MCF 10A (cell line): ENCODE data around the gene CEP128. TPM values are rescaled to one million over a fixed set of nuclear protein-coding genes. Genes with fewer than 3 reads are reported as not detected.

ENCODE experiments used
- BruUV-seq: library from RNA; stranded (reverse); fragments of 400-500 nt; replicated peaks from 2 replicates; lab custom pipeline; 2021; lab: Mats Ljungman, UMichigan
- CTCF ChIA-PET: fragments of 300-600 bp; sonication (Branson Sonifier 250); formaldehyde crosslinking; extraction: SDS; loops from one replicate; lab custom pipeline; 2021; ENCODE audit warnings: antibody characterized with exemption, inconsistent platforms; lab: Yijun Ruan, JAX
- POLR2A ChIA-PET: fragments of 300-600, 350-650 bp; sonication (Branson Sonifier 250); formaldehyde crosslinking; extraction: SDS; loops from one replicate; lab custom pipeline; 2020; ENCODE audit warnings: antibody characterized with exemption, inconsistent platforms; lab: Yijun Ruan, JAX
- DNase-seq: peaks from one replicate; pipeline ENCODE4 v3.0.0-alpha.2; 2018; ENCODE audit not compliant: unreplicated experiment
- H3K27ac Mint-ChIP-seq: one replicate; pipeline ENCODE4 v1.8.0; 2022; ENCODE audit warnings: mild to moderate bottlenecking, low read depth, mixed read lengths; ENCODE audit not compliant: unreplicated experiment
- H3K27me3 Mint-ChIP-seq: one replicate; pipeline ENCODE4 v1.8.0; 2022; ENCODE audit warnings: mixed read lengths; ENCODE audit not compliant: insufficient read depth, unreplicated experiment
- H3K36me3 Mint-ChIP-seq: one replicate; pipeline ENCODE4 v1.8.0; 2022; ENCODE audit warnings: mild to moderate bottlenecking, moderate library complexity, mixed read lengths; ENCODE audit not compliant: insufficient read depth, unreplicated experiment
- H3K4me1 Mint-ChIP-seq: one replicate; pipeline ENCODE4 v1.8.0; 2022; ENCODE audit warnings: mixed read lengths; ENCODE audit not compliant: insufficient read depth, unreplicated experiment
- H3K4me3 Mint-ChIP-seq: one replicate; pipeline ENCODE4 v1.8.0; 2022; ENCODE audit warnings: mild to moderate bottlenecking, moderate library complexity, mixed read lengths; ENCODE audit not compliant: unreplicated experiment
- H3K9me3 Mint-ChIP-seq: one replicate; pipeline ENCODE4 v1.8.0; 2022; ENCODE audit warnings: mixed read lengths; ENCODE audit not compliant: unreplicated experiment
- intact Hi-C: fragments of 100-400 bp; cut with micrococcal nuclease; formaldehyde crosslinking; loops from 2 replicates; pipeline ENCODE4 v1.14.1; 2022
- total RNA-seq: library from RNA; stranded (reverse); gene quantifications from 2 replicates; pipeline ENCODE4 v1.2.3, GENCODE V29; 2022
- TF ChIP-seq, protein P1 (sequence below): fragments of 200-600 bp; IDR thresholded peaks from one replicate; pipeline ENCODE4 v1.8.0; 2022; ENCODE audit warnings: antibody characterized with exemption, mild to moderate bottlenecking; ENCODE audit not compliant: unreplicated experiment

The CEP128 gene
- total RNA-seq, 1 experiment from 2014 or later, result 12.5 TPM

DNA sequence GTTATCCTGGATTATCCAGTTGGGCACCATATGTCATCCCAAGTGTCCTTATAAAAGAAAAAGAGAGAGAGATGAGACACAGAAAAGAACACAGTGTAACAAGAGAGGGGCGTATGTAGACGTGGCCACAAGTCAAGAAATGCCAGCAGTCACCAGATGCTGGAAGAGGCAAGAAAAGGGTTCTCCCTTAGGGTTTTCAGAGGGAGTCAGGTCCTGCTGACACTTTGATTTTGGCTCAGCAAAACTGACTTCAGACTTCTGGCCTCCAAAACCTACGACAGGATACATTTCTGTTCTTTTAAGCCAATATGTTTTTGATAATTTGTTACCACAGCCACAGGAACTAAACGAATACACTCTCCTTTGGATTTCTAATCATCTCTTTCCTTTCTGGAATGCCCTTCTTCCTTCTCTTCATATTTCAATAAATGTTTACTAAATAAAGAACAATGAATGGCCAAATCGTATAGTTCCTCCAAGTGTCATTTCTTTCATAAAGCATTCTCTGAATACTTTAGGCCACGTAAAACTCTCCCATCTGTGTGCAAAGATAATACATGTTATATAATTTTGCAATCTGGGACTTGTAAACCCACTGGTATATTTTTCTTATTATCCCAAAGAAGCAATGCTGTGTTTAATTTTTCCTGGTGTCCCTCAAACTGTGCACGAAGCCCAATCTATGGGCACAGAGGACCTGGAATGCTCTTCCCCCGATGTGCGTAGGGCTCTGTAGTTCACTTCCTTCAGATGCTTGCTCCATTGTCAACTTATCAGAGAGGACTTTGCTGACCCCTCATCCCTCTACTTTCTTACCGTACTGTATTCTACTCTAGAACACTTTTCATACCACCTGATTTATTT is 303.6 kb downstream of the CEP128 start:
- TF ChIP-seq, protein P1, sequence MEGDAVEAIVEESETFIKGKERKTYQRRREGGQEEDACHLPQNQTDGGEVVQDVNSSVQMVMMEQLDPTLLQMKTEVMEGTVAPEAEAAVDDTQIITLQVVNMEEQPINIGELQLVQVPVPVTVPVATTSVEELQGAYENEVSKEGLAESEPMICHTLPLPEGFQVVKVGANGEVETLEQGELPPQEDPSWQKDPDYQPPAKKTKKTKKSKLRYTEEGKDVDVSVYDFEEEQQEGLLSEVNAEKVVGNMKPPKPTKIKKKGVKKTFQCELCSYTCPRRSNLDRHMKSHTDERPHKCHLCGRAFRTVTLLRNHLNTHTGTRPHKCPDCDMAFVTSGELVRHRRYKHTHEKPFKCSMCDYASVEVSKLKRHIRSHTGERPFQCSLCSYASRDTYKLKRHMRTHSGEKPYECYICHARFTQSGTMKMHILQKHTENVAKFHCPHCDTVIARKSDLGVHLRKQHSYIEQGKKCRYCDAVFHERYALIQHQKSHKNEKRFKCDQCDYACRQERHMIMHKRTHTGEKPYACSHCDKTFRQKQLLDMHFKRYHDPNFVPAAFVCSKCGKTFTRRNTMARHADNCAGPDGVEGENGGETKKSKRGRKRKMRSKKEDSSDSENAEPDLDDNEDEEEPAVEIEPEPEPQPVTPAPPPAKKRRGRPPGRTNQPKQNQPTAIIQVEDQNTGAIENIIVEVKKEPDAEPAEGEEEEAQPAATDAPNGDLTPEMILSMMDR, result no peak
- Mint-ChIP-seq H3K27me3 (no peaks in the 10 kb centered on the region), H3K36me3 (no peaks in the 10 kb centered on the region), H3K4me1 (peaks cover 35% of the 10 kb centered on the region), H3K27ac (peak overlapping the region; percentile 9), H3K9me3 (no peaks in the 10 kb centered on the region), H3K4me3 (no peak overlapping the region)
- no peak for DNase-seq
- no TSS peak for BruUV-seq
- POLR2A ChIA-PET, result interaction anchor here (1.3 kb wide), 1 partner anchor 9 kb away, joined by 6 read pairs; no protein-coding TSS in a partner anchor
- intact Hi-C loops, result no loop called here
- CTCF ChIA-PET, result no interaction called here

DNA sequence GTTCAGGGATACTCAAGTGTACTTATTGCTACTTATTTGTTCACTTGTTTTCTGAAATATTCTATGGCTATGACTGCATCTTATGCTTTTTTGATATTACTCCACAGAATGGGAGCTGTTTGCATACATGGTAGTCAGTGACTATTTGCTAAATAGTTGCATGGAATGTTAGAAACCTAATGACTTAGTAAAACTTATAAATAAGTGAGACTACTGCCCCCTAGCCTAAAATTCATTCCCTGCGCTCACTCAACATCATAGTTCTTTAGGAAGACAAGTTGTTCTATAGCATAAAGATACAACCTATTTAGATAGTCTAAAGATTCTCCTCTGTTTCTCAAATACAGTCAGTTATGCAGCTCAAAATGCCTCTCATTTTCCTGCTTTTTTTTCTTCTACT is 305.5 kb downstream of the CEP128 start:
- POLR2A ChIA-PET, result no interaction called here
- BruUV-seq, result no TSS peak
- intact Hi-C loops, result no loop called here

DNA sequence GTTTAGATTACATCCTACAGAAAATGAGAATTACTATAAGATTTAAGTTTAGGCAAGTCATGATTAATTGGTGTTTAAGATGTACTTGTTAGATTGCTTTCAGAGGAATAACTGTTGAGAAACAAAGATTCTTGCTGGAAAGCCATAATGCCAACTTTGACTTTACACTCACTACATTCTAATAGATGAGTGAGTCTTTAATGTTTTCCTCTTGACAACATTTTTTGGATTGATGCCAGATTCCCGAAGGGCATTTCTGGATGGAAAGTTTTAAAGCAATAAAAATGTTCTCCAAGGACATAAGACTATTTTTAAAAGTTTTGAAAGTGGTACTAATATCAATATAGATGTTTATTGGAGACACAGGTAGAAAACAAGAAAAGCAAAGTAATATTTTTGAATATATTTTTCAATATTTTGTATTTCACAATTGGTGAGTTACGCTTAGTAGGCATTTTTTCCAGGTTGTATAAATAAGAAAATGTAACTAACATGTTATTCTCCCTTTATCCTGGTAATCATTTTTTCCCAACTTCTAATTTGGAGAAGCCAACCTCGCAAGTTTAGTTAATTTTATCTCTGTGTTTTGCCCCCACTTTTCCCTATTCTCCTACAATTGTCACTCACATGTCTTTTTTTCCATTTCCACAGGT is 307.3 kb downstream of the CEP128 start:
- Mint-ChIP-seq H3K36me3 (no peaks in the 10 kb centered on the region), H3K4me3 (no peak overlapping the region), H3K27ac (peak overlapping the region; percentile 27), H3K27me3 (no peaks in the 10 kb centered on the region), H3K9me3 (no peaks in the 10 kb centered on the region), H3K4me1 (peaks cover 29% of the 10 kb centered on the region)
- intact Hi-C loops, result no loop called here
- POLR2A ChIA-PET, result no interaction called here
- BruUV-seq, result no TSS peak
- CTCF ChIA-PET, result no interaction called here
- DNase-seq, result peak; percentile 71
- TF ChIP-seq, protein P1, result no peak

More for the DNA sequence above, 305.5 kb downstream of the CEP128 start:
- H3K27ac Mint-ChIP-seq, result no peak overlapping the region
- peak; percentile 38 for DNase-seq
- no peaks in the 10 kb centered on the region for H3K9me3 Mint-ChIP-seq
- no peak overlapping the region for H3K4me3 Mint-ChIP-seq
- H3K4me1 Mint-ChIP-seq, result peaks cover 35% of the 10 kb centered on the region
- H3K27me3 Mint-ChIP-seq, result no peaks in the 10 kb centered on the region
- CTCF ChIA-PET, result interaction anchor here (0.6 to 1.1 kb wide), 4 partner anchors 18 to 511 kb away, joined by 3 to 4 read pairs (median 3); no protein-coding TSS in a partner anchor
- TF ChIP-seq, protein P1, result peak; percentile 21
- no peaks in the 10 kb centered on the region for H3K36me3 Mint-ChIP-seq

DNA sequence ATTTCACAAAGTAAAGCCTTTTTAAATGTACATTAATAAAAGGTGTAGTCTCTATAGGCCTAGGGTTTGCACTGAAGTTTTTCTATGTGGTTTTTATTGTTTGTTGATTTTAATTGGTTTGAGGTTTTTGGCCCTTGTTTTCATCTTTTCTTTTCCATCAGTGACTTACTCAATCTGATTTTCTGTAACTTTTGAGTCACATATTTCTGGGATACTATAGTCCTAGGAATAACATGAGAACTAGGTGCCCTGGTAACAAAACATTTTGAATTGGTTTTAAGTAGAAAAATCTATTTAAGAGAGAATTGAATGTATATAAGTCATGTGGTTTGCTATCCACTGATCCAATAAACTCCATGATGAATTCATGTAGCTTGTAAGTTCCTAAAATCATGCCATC is 311.9 kb downstream of the CEP128 start:
- ChIA-PET POLR2A (no interaction called here), CTCF (no interaction called here)
- Mint-ChIP-seq H3K36me3 (no peaks in the 10 kb centered on the region), H3K9me3 (peaks cover 8% of the 10 kb centered on the region), H3K4me3 (no peak overlapping the region), H3K4me1 (peaks cover 12% of the 10 kb centered on the region), H3K27ac (peak overlapping the region; percentile 31), H3K27me3 (no peaks in the 10 kb centered on the region)
- DNase-seq, result peak; percentile 32
- no TSS peak for BruUV-seq
- intact Hi-C loops, result no loop called here
- TF ChIP-seq, protein P1, result no peak
